ENCODE measurements around the gene SYT11.

DNA sequence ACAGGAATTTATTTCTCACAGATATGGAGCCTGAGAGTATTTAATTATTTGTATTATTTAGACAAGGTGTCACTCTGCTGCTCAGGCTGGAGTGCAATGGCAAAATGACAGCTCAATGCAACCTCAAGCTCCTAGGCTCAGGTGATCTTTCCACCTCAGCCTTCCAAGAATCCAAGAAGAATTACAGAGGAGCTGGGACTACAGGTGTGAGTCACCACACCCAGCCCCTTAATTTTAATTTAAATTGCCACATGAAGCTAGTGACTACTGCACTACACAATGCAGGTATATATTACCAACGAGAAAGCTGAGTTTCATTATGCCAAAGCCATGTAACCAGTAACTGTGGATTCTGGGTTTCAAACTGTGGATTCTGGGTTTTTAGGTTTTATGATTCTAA lies 72.7 kb downstream of the SYT11 start:
- TF ChIP-seq, protein P1, sequence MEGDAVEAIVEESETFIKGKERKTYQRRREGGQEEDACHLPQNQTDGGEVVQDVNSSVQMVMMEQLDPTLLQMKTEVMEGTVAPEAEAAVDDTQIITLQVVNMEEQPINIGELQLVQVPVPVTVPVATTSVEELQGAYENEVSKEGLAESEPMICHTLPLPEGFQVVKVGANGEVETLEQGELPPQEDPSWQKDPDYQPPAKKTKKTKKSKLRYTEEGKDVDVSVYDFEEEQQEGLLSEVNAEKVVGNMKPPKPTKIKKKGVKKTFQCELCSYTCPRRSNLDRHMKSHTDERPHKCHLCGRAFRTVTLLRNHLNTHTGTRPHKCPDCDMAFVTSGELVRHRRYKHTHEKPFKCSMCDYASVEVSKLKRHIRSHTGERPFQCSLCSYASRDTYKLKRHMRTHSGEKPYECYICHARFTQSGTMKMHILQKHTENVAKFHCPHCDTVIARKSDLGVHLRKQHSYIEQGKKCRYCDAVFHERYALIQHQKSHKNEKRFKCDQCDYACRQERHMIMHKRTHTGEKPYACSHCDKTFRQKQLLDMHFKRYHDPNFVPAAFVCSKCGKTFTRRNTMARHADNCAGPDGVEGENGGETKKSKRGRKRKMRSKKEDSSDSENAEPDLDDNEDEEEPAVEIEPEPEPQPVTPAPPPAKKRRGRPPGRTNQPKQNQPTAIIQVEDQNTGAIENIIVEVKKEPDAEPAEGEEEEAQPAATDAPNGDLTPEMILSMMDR (conservative IDR thresholded peaks at IDR 0.05; ENCODE audit: low read length) = no peak
- TF ChIP-seq EZH2phosphoT487 (IDR thresholded peaks at IDR 0.05; ENCODE audit: borderline replicate concordance) = no peak
